Thyroid gland (tissue), 4 donors: ENCODE data around the gene TMEM126B. TPM values are rescaled to one million over a fixed set of nuclear protein-coding genes. Genes with fewer than 3 reads are reported as not detected.

ENCODE experiments used
- DNase-seq, 2 donors: peaks; one replicate each; pipeline ENCODE4 v3.0.0-alpha.2; 2019
- H3K27ac ChIP-seq, 3 donors: fragments of 200-600 bp; sonication (generic); 1 replicate in 2 of 3; 2 replicates in 1 of 3; pipeline ENCODE4 v1.5.1; 2016 to 2019; ENCODE audit warnings: mild to moderate bottlenecking in 1 of 3, moderate library complexity in 1 of 3
- H3K27me3 ChIP-seq: fragments of 200-600 bp; sonication (generic); one replicate; pipeline ENCODE4 v1.5.1; 2019
- H3K36me3 ChIP-seq, 2 donors: fragments of 200-600 bp; sonication (generic); one replicate each; pipeline ENCODE4 v1.5.1; 2016 to 2019
- H3K4me1 ChIP-seq, 2 donors: fragments of 200-600 bp; sonication (generic); one replicate each; pipeline ENCODE4 v1.5.1; 2017 to 2019
- H3K4me3 ChIP-seq, 3 donors: fragments of 200-600 bp; sonication (generic); replicated peaks in 1 of 3; 1 replicate in 2 of 3; 2 replicates in 1 of 3; pipeline ENCODE4 v1.5.1; 2016; ENCODE audit warnings: mild to moderate bottlenecking in 1 of 3
- H3K9me3 ChIP-seq: fragments of 200-600 bp; sonication (generic); one replicate; pipeline ENCODE4 v1.5.1; 2017
- POLR2A ChIP-seq, 2 donors: fragments of 450-650 bp; IDR thresholded peaks; one replicate each; pipeline ENCODE4 v1.6.1; 2017; ENCODE audit warnings: antibody characterized with exemption in 2 of 2, mild to moderate bottlenecking in 2 of 2, moderate library complexity in 1 of 2
- WGBS, 2 donors: methylation state at CpG; one replicate each; pipeline ENCODE4 v1.1.5; 2017; 5-methylcytosine and 5-hydroxymethylcytosine counted together
- intact Hi-C: fragments of 100-400 bp; cut with DNase I; formaldehyde crosslinking; loops from one replicate; pipeline ENCODE4 v1.15.1; 2023
- total RNA-seq, 4 donors: library from RNA; depleted of rRNA; stranded (reverse); fragments of >200 nt; gene quantifications; one replicate each; pipeline ENCODE4 v1.2.3, GENCODE V29; 2016
- TF ChIP-seq, protein P1 (sequence below), 6 experiments: fragments of 200-600 bp in 3 of 6; fragments of 450-650 bp in 3 of 6; sonication (generic) in 3 of 6; IDR thresholded peaks; one replicate each; pipeline ENCODE4 v1.5.1; 2016 to 2019; ENCODE audit warnings: antibody characterized with exemption in 6 of 6, mild to moderate bottlenecking in 2 of 6, inconsistent platforms in 1 of 6, moderate library complexity in 1 of 6

The TMEM126B gene
- 10 to 100 TPM; 45.6 to 65.7 (median 62.0) TPM for total RNA-seq

DNA sequence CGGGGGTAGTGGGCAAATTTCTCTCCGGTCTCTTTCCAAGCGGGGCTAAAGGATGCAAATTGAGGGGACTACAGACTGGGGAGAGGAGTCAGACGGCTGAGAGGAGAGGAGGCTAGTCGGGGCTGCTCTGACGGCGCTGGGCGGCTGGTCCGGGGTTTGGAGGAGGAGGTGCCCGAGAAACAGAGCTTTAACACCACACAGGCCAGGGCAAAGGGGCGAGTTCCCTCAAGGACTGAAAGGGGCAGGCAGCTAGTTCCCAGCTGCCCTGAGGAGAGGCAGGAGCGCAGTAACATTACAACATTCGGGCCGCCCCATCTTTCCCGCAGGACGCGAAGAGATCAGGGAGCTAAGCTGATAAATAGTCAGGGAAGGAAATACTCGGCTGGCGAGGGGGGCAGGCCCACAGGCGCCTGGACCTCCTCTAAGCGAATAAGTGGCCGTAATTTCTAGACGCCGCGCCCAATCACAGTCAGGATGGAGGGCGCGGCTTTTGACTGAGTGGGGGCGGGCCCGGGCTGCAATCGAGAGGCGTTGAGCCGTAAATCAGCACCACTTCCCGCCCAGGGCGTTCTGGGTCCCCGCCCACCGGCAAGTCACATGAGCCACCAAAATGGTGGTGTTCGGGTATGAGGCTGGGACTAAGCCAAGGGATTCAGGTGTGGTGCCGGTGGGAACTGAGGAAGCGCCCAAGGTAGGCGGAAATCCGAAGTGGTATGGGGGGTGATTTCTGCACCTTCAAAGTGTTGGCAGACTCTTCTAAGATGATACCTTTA is at the start of gene TMEM126B:
TMEM126B (plus strand) TSS at position 596 of the 773 bp plus-strand sequence; CDS start at position 611, 15 bp downstream.
- peak; percentile 48 to 95 for TF ChIP-seq POLR2A (IDR thresholded peaks at IDR 0.05)
- TF ChIP-seq, protein P1, sequence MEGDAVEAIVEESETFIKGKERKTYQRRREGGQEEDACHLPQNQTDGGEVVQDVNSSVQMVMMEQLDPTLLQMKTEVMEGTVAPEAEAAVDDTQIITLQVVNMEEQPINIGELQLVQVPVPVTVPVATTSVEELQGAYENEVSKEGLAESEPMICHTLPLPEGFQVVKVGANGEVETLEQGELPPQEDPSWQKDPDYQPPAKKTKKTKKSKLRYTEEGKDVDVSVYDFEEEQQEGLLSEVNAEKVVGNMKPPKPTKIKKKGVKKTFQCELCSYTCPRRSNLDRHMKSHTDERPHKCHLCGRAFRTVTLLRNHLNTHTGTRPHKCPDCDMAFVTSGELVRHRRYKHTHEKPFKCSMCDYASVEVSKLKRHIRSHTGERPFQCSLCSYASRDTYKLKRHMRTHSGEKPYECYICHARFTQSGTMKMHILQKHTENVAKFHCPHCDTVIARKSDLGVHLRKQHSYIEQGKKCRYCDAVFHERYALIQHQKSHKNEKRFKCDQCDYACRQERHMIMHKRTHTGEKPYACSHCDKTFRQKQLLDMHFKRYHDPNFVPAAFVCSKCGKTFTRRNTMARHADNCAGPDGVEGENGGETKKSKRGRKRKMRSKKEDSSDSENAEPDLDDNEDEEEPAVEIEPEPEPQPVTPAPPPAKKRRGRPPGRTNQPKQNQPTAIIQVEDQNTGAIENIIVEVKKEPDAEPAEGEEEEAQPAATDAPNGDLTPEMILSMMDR (IDR thresholded peaks at IDR 0.05) = no peak
- Histone ChIP-seq H3K36me3 (no peaks in the 10 kb centered on the region), H3K27ac (peak within 1 kb of the TSS; percentile 75 to 99 (median 94)), H3K9me3 (no peaks in the 10 kb centered on the region), H3K4me1 (peaks cover 9 to 19% of the 10 kb centered on the region in 2 donors), H3K27me3 (no peaks in the 10 kb centered on the region), H3K4me3 (peak within 1 kb of the TSS; percentile 53 to 63 (median 63))
- intact Hi-C loops = no loop called here
- 0% methylated on average over 21 to 39 of the region's 41 CpGs for WGBS, 2 donors
- DNase-seq = peak; percentile 98 to 99

DNA sequence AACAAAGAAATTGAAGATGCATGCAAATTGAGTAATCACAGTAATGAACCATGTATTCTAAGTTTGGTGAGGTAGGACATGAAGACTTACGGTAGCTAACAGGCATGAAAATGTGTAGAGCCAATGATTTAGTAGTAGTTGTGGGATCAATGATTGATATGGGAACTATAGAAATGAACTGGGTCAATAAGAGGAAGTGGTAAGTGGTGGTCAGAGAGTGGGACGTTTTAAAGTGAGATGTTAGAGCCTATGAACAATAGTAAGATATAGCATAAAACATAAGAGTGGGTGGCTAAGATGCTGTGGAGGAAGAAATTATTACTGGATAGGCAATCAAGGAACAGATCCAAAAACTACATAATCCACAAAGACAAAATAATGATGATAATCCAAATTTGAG is 46.3 kb upstream of the TMEM126B start:
- Histone ChIP-seq H3K4me3 (no peak overlapping the region), H3K36me3 (no peaks in the 10 kb centered on the region), H3K4me1 (peaks cover 0 to 3% of the 10 kb centered on the region in 2 donors), H3K9me3 (no peaks in the 10 kb centered on the region), H3K27me3 (no peaks in the 10 kb centered on the region), H3K27ac (no peak overlapping the region)
- no peak for DNase-seq
- TF ChIP-seq, protein P1 (IDR thresholded peaks at IDR 0.05) = no peak
- TF ChIP-seq POLR2A (IDR thresholded peaks at IDR 0.05) = no peak
- intact Hi-C loops = no loop called here
- WGBS, 2 donors = 80 to 88% methylated on average over 2 of the region's 2 CpGs

DNA sequence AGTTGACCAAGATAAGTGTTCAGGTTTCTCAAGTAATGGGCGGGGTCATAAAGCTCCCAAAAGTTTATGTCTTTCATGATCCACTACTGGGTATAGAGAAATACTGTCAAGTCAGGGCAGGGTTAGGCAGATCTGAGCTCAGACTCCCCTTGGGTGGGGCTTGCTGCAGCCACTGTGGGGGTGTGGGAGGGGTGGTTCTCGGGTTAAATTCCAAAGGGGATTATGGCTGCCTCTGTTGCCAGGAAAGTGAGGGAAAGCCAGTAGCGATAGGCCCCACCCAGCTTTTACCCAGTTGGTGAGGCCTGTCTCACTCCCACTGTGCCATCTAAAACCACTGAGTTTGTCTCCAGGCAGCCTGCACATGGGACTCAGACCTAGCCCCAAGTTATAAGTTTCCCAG is 39.0 kb upstream of the TMEM126B start:
- TF ChIP-seq POLR2A (IDR thresholded peaks at IDR 0.05) = no peak
- TF ChIP-seq, protein P1 (IDR thresholded peaks at IDR 0.05) = no peak
- Histone ChIP-seq H3K9me3 (no peaks in the 10 kb centered on the region), H3K27ac (no peak overlapping the region), H3K36me3 (no peaks in the 10 kb centered on the region), H3K27me3 (no peaks in the 10 kb centered on the region), H3K4me3 (no peak overlapping the region), H3K4me1 (no peaks in the 10 kb centered on the region)
- intact Hi-C loops = no loop called here
- DNase-seq = no peak
- WGBS, 2 donors = 87% methylated on average over 3 of the region's 3 CpGs

DNA sequence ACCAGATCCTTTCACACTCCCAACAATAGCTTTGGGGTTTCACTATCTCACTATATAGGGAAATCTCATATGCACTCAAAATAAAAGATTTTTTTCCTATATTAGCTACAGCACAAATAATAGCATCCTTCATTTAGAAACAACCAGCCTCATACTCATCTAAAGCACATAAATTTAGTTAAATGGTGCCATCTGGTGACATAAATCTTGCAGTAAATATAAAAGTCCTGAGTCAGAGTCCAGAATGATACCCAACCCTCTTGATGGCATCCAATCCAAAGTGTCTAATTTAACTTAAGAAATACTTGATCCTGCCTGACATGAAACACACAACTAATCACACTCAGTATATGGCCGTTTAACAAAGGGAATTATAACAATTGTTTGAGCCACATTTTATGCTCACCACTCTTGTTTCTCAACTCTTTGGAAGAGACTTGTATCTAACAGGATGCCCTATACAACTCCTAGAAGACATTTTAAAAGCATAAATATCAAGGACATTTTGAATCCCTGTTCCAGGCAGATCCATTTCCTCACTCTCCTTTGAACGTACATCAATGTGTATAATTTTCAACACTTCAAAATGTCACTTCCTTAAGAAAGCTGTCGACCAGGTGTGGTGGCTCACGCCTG is 37.4 kb upstream of the TMEM126B start:
- no peak for DNase-seq
- intact Hi-C loops = no loop called here
- Histone ChIP-seq H3K36me3 (no peaks in the 10 kb centered on the region), H3K4me3 (no peak overlapping the region), H3K4me1 (no peaks in the 10 kb centered on the region), H3K9me3 (no peaks in the 10 kb centered on the region), H3K27me3 (no peaks in the 10 kb centered on the region), H3K27ac (no peak overlapping the region)
- 85 to 88% methylated on average over 4 of the region's 4 CpGs for whole genome bisulfite sequencing, 2 donors
- TF ChIP-seq, protein P1 (IDR thresholded peaks at IDR 0.05) = peak in 3 of 6 experiments; percentile 28 to 45 (median 41)
- TF ChIP-seq POLR2A (IDR thresholded peaks at IDR 0.05) = no peak

DNA sequence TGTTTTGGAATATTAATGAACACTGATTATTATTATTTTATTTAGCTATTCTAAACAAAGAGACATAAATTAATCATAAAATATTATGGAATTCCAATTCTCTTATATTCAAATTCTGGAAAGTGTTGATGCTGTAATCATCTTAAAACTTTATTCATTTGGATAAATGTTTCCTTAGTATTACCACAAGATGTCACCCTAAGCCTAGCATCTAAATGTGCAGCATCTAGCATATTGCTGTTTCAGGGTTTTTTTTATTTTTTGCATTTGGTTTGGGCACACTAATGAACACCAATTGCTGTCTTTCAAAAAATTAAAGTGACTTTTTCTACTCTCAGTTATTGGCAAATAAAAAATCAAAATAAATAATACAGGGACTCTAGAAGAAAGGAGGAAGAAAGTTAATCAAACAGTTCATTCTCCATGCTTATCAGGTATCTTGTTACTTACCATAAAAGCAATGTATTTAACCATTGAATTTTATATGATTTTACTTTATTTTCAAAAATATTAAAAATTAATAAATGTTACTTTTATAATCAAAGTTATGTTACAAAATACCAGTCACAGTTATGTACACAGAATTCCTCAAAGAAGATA is 33.0 kb upstream of the TMEM126B start:
- Histone ChIP-seq H3K27me3 (no peaks in the 10 kb centered on the region), H3K4me1 (no peaks in the 10 kb centered on the region), H3K9me3 (no peaks in the 10 kb centered on the region), H3K36me3 (no peaks in the 10 kb centered on the region), H3K27ac (no peak overlapping the region), H3K4me3 (no peak overlapping the region)
- no peak for DNase-seq
- TF ChIP-seq, protein P1 (IDR thresholded peaks at IDR 0.05) = peak in 4 of 6 experiments; percentile 49 to 79 (median 70)
- no peak for TF ChIP-seq POLR2A (IDR thresholded peaks at IDR 0.05)
- intact Hi-C loops = no loop called here
